ENCODE measurements around the gene PCNT.

- TF ChIP-seq CTCF (IDR thresholded peaks at IDR 0.05) = no peak
- no peak for TF ChIP-seq POLR2A (IDR thresholded peaks at IDR 0.05)
These were observed 53.0 kb downstream of the PCNT start for GRCh38 chr21:46376856-46377453.

All from lower leg skin (tissue), 3 donors.